Activated CD8-positive, alpha-beta memory T cell treated with anti-CD3 and anti-CD28 coated beads for 4 hours (primary cell): ENCODE measurements around the gene NCKAP1.
"Not testable (repeated sequence)": the region's sequence is repeated elsewhere in the genome, so short reads cannot be mapped to it uniquely, and the experiment has no call there.

Experiments
- DNase-seq, 2 donors: peaks; one replicate each; pipeline ENCODE4 v3.0.0-alpha.2; 2020; ENCODE audit warnings: low read depth in 2 of 2

Gene NCKAP1

DNA sequence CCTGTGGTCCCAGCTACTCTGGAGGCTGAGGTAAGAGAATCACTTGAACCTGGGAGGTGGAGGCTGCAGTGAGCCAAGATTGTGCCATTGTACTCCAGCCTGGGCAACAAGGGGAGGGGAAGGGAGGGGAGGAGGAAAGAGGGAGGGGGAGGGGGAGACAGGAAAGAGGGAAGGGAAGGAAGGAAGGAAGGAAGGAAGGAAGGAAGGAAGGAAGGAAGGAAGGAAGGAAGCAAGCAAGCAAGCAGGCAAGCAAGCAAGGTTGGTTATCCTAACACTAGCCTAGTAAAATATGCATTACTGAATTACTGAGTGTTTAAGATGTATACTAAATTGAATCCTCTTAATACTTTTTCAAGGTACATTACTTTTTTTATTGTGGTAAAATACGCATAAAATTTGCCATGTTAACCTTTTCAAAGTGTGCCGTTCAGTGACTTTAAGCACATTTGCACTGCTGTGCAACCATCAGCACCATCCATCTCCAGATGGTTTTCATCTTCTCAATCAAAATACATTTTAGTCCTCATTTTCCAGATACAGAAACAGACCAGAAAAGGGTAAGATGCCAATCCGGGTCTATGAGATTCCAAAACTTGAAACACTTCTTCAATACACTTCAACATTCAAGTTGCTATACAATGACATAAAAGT, 28.9 kb downstream of the NCKAP1 start:
- DNase-seq, result no peak

DNA sequence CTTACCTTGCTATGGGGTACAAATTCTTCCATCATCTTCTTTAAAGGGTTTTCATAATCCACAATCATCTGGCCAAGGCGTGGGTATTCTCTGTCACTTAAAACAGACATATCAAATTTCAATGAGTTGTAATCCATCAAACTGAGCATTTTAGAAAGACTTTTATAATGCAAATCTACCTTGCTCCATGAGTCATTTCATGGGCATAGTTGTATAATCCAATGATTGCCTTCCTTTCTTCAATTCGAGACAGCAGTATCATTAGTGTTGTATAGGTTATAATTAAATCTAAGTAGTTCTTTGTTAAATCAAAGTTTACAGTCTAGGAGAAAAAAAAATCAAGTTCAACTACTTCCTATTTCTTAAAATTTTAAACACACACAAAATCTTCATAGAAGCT, 36.3 kb downstream of the NCKAP1 start:
- DNase-seq, result no peak

DNA sequence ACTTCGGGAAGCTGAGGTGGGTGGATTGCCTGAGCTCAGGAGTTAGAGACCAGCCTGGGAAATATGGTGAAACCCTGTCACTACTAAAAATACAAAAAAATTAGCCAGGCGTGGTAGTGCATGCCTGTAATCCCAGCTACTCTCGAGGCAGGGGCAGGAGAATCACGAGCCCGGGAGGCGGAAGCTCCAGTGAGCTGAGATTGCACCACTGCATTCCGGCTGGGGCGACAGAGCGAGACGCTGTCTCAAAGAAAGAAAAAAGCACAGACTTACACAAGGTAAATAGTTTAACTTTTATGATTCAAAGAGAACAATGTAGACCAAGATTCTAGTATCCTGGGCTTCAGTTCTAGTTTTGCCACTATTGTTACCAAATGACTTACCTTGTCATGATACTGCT, 37.4 kb downstream of the NCKAP1 start:
- DNase-seq, result no peak

DNA sequence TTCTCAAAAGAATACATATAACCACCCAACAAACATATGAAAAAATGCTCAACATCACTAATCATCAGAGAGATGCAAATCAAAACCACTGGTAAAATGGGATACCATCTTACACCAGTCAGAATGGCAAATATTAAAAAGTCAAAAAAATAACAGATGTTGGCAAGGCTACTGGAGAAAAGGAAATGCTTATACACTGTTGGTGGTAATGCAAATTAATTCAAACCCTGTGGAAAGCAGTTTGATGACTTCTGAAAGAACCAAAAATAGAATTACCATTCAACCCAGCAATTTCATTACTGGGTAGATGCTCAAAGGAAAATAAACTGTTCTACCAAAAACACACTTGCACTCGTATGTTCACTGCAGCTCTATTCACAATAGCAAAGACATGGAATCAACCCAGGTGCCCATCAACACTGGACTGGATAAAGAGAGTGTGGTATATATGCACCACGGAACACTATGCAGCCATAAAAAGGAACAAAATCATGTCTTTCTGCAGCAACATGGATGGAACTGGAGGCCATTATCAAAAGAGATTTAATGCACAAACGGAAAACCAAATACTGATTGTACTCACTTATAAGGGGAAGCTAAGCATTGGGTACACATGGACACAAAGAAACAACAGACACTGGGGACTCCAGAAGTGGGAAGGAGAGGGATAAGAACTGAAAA, 38.8 kb downstream of the NCKAP1 start:
- DNase-seq, result no peak

DNA sequence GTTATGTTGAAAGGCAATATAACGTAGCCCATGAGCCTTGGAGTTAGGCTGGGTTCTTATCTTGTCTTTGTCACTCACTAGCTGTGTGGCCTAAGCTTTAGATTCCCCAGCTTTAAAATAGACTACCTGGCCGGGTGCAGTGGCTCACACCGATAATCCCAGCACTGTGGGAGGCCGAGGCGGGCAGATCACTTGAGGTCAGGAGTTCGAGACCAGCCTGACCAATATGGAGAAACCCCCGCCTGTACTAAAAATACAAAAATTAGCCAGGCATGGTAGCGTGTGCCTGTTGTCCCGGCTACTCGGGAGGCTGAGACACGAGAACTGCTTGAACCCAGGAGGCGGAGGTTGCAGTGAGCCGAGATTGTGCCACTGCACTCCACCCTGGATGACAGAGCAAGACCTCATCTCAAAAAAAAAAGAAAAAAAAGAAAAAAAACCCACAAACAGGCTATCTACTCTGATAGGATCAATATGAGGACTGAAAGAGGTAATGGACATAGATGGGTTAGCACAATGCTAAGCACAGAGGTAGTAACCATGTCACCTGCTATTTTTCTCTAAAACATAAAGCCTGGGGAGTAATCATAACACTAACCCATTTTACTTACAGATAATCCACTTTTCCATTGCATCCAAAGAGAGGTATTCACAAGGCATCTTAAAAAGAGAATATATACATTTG, 43.9 kb downstream of the NCKAP1 start:
- DNase-seq, result no peak

DNA sequence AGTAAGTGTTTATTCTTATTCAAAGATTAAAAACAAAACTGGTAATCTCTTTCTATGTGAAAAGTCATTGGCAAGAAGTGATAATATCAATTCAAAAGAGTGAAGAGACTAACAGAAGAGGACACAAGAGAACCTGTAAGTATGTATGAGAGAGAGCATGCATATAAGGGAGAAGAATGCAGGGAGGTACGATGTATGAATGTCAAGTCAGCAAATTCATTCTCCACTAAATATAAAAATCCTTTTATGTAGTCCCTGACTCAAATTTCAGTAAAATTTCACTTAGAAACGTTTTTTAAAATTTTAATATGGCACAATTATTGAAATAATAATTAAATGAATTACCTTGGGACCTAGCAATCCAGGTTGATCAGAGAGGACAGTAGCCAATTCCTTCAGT, 55.3 kb downstream of the NCKAP1 start:
- DNase-seq, result no peak

DNA sequence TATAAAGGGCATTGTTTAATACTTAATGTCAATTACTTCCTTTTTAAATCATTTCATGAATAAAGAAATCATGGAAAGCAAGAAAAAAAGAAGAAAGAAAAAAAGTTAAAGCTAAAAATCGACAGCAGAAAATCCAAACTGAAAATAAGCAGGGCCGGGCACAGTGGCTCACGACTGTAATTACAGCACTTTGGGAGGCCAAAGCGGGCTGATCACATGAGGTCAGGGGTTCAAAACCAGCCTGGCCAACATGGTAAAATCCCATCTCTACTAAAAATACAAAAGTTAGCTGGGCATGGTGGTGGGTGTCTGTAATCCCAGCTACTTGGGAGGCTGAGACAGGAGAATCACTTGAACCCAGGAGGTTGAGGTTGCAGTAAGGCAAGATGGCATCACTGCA, 56.8 kb downstream of the NCKAP1 start:
- not testable (repeated sequence) for DNase-seq

DNA sequence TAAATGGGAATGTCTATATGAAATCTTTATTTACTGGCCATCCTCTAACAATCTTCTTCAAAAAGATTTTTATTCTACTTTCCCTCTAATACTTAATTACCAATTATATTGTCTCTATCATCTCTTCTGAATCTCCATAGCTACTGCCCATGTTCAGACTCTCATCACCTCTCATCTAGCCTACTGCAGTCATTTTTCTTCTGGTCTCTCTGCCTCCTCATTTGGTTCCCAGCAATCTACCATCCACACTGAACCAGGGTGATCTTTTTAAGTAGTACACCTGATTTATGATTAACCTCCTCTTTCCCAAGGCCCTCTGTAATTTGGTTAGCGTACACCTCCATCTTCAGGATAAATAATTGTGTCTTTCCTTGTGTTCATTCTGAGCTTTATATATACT, 57.6 kb downstream of the NCKAP1 start:
- no peak for DNase-seq

DNA sequence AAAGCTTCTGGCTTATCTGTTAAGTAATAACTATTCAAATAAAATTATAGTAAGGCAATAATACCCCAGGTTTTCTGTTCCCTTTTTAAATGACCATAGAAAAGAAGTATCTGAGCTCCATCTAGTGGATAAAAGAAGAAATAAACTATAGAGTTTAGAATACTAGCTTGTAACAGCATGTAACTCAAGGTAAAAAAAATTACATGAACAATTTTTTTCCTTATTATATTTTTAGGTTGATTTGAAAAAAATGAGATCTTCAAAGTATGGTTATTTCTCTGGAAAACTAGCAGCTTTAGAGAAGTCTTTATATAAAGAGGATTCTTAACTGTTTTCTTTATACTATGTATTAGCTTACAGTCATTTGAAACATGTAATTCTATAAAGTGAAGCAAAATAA, 58.1 kb downstream of the NCKAP1 start:
- no peak for DNase-seq

DNA sequence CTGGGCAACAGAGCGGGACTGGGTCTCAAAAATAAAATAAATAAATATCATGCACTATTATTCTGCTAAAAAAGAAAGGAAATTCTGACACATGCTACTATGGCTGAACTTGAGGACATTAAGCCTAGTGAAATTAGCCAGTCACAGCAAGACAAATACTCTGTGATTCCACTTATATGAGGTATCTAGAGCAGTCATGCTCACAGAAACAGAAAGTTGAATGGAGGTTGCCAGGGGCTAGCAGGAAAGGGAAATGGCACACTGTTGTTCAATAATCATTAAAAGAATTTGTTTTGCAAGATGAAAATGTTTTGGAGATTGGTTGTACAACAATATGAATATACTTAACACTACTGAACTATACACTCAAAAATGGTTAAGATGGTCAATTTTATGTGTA, 60.8 kb downstream of the NCKAP1 start:
- no peak for DNase-seq

DNA sequence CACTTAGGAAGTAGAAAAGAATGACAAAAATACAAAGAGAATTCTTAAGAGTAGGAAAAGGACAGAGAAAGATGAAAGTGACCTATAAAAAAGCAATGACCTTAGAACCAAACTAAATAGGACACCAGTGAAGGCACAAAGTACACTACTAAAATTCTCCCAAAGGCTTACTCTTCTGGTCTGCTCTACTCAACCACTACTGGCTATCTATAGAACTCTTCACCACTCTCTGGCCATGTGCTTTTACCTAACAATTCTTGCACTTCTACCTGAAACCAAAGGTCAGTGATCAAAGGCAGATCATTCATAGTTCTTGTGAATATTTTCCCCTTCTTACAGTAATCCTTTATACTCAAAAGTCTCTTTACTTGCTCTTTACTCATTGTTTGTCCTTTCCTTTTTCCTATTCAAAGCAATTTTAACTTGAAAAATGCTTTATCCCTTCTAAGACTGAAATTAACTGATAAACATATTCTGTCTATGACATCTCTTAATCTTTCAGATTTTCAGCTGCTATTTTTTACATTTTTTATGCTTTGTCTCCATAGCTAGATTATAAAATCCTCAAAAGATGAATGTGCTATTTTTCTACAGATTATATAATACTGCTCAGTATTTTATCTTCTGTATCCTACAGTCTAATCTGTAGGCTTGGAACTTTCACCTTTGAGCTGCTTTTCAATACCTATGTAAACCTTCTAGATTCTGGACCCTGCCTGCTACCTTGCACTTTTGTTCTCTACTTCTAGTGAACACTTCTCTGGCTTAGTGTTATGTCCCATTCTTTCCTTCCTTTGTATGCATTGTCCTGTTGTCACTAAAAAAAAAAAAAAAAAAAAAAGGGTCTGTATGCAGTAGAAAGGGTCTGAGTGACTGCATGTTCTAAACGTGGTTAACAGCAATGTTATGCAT, 64.6 kb downstream of the NCKAP1 start:
- DNase-seq, result no peak

DNA sequence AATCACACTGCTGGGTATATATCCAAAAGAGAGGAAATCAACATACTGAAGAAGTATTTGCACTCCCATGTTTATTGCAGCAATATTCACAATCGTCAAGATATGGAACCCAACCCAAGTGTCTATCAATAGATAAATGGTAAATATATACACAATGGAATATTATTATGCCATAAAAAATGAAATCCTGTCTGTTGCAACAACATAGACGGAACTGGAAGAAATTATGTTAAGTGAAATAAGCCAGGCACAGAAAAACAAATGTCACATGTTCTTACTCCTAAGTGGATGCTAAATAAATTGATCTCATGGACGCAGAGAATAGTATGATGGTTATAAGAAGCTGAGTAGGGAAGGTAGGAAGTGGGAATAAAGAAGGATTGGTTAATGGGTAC, 65.7 kb downstream of the NCKAP1 start:
- no peak for DNase-seq

DNA sequence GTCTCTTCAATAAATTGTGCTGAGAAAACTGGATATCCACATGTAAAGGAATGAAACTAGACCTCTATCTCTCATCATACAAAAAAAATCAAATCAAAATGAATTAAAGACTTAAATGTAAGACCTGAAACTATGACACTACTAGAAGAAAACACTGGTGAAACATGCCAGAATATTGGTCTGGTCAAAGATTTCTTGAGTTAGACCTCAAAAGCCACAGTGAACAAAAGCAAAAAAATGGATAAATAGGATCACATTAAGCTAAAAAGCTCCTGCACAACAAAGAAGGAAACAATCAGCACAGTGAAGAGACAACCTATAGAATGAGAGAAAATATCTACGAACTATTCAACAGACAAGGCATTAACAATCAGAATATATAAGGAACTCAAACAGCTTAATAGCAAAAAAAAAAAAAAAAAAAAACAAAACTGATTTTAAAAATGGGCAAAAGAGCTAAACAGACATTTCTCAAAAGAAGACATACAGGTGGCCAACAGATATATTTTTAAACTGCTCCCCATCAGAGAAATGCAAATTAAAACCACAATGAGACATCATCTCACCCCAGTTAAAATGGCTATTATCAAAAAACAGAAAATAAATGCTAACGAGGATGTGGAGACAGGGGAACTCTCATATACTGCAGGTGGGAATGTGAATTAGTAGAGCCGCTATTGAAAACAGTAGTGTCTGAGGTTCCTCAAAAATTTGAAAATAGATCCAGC, 66.3 kb downstream of the NCKAP1 start:
- no peak for DNase-seq

DNA sequence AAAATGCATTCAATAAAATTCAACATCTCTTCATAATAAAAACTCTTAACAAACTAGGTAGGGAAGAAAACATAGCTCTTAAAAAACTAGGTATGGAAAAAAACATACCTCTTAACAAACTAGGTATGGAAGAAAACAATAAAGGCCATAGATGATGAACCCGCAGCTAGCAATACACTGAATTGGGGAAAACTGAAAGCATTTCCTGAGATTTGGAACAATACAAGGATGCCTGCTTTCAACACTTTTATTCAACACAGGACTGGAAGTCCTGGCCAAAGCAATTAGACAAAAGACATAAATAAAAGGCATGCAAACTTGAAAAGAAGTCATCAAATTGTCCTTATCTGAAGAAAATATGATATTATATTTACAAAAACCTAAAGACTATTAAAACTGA, 67.8 kb downstream of the NCKAP1 start:
- no peak for DNase-seq

DNA sequence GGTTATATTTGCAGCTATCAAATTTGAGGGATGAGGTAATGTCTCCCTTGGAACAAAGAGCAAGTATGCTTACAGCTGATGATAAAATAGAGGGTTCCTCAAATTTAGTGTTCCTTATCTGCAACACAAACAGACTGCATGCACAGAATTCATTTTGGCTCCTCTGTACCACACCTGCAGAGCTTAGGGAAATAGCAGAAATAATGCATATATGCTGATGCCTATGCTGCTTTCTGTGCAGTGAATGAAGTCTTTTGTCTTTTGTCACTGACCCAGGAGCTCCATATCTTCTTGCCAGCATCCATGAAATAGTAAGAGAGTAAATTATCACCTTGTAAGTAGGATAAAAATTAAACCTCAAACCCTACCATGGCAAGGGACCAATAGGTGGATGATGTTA, 69.8 kb downstream of the NCKAP1 start:
- DNase-seq, result no peak

DNA sequence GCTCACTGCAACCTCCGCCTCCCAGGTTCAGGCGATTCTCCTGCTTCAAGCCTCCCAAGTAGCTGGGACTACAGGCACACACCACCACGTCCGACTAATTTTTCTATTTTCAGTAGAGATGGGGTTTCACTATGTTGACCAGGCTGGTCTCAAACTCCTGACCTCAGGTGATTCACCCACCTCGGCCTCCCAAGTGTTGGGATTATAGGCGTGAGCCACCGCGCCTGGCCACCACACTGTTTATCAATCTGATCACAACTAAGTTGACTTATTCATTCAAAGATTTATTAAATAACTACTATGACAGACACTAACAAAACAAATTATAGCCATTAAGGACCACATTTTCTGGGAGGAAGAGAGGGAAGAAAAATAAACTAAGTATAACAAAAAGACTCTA, 71.9 kb downstream of the NCKAP1 start:
- not testable (repeated sequence) for DNase-seq

DNA sequence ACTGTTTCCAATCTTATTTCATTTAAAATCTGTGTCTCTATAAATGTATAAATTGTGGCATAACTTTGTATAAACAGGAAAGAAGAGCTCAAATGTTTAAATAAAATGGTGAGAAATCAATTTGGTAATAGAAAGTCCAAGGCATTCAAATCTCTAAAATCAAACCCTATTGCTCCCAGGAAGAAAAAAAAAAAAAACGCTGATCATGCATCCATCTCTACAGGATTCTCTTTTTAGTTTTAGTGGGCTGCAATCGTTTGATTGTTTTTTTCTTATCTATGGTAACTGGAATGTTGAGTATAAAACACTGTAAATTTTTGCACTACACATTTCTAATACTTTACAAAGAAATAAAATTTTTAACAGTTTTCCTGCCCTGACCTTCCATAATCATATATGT, 75.6 kb downstream of the NCKAP1 start:
- DNase-seq, result no peak

DNA sequence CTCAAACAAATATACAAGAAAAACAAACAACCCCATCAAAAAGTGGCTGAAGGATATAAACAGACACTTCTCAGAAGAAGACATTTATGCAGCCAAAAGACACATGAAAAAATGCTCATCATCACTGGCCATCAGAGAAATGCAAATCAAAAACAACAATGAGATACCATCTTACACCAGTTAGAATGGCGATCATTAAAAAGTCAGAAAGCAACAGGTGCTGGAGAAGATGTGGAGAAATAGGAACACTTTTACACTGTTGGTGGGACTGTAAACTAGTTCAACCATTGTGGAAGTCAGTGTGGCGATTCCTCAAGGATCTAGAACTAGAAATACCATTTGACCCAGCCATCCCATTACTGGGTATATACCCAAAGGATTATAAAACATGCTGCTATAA, 77.4 kb downstream of the NCKAP1 start:
- DNase-seq, result not testable (repeated sequence)

DNA sequence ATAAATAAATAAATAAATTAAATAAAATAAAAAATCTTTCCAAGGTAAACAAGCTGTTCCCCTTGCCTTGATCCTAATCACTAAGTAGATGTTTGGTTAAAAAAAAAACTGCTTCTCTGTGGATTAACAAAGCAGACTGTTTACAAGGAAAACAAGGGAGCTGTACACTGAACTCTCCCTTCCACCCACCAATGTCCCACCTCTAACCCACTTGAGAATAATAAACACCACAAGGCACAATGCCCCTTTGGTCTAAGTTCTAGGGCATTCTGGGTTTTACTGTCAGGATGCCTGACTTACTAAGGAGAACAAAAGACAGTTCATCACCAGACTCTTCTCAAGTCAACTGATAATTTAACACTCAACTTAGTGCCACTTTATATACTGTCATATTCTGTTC, 83.5 kb downstream of the NCKAP1 start:
- no peak for DNase-seq

DNA sequence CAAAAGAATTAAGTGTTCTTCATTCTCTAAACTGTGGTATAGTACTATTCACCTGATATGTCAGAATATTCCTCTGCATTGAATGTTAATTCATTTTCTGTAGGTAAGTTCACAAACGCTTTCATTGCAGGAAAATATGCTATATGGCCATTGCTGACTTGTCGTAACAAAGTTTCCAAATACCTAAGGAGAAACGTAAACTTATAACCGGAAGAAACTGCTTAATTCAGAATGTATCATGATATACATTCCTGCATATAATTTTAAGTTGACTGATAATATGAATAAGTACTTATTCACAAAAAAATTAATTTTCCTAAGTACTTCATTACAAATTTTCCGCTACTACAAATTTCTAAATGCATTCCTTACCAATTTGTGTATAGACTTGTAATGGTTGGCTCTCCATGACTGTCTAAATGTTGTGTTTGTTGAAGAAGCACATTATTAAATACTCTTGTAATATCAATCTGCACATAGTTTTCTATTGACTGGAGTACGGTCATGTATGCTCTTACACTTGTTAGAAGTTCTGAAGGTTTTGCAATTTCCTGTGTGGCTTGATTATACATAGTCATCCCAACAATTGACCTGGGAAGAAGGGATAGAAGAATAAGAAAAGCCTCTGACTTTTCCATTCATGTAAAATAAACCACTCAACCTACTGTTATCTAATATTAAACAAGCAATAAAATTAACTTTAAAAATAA, 85.4 kb downstream of the NCKAP1 start:
- no peak for DNase-seq
